IPS-11a (cell line): Measurements from ENCODE around the gene PON3.

ENCODE experiments used
- H3K4me3 ChIP-seq: one replicate; pipeline ENCODE4 v1.5.1; 2013; ENCODE audit warnings: low read depth, low read length, control low read depth

The PON3 gene

DNA sequence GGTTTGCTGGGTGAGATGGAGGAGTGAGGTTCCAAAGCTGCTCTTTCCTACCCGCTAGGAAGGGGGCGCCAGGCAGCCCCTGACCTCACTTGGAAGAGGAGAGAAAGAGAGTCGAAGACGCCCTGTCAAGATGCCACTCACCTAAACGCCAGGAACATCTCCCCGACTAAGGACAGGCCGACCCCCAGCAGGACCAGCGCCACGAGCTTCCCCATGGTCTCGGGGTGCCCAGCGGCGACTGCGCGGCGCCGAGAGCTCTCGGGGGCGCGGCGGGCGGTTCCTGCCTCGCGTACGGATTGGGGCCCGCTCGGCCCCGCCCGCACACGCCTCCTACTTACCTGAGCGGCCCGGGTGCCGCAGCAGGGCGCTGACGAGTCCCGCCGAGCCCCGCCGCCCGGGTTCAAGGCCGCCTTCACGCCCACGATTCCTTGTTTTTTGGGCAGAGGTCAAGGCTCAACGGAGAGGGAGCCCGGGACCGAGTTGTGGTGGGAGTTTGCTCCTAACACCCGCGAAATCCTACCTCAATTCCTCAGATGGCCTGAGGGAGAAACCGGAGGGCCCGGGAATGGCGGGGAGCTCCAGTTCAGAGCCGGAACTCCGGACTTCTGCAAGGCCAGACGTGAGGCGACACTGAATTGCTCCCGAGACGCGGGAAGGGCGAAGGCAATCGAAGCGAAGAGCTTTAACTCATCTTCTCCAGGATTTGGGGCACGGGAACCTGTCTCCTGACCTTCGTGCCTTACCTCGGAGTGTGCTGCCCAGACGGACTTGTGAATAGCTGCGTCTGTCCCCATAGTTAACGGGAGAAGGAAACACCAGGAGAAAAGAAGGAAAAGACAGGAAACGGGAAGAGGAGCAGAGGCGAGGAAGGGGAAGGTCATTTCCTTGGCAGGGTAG, at the start of gene PON3:
Gene PON3, minus strand, starts transcription at position 240 of the 897 bp plus-strand sequence. Its CDS starts 25 bp downstream, at position 215.
- peak within 1 kb of the TSS; percentile 17 for H3K4me3 ChIP-seq

DNA sequence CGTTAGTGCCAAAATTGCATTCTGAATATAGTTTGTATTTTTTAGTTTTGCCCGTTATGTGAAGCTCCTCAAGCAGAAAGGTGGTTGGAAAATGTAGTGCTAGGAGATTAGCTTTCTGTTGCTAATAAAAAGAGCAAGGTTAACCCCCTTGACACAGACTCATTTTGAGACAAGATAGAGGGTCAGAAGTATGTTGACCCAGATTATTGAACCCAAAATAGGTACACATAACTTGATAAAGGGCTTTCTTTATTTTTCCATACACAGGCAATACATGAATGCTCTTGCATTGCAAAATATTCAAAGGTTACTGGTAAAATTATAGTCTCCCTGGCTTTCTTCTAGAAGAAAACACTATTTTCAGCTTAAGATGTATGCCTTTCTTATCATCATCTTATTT, 48.6 kb upstream of the PON3 start:
- H3K4me3 ChIP-seq, result no peak overlapping the region

DNA sequence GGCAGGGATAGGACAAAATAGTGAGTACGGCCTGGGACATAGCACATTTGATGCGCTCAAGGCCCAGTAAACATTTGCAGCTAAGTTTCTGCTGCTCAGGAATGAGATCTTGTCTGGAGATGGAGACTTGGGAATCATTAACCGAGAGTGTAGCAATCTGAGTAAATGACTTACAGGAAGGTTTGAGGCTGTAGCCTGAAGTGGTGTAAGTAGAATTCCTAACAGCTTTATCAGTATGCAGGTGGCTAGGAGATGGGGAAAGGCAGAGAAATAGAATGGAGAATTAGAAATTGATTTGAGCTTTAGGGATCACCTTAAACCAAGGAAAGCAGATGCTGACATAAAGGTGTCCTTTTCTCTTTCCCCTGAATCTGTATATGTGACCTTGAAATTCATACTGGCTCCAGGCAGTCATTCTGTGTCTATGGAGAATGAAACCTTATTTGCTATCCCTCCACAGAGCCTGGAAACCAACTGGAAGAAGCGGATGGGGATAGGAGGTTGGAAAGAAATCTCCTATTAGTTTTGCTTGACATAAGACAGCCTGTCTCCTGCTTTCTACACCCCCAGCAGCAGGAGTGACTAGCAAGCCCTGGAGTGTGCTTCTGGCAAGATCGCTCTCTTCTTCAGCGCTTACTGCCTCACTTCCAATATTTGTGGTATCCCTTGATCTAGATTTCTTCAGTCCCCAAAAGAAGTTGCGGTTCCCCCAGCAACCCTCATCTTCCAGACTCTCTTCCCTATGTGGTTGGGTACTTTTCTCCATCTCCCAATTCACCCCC, 45.1 kb upstream of the PON3 start:
- H3K4me3 ChIP-seq, result no peak overlapping the region

DNA sequence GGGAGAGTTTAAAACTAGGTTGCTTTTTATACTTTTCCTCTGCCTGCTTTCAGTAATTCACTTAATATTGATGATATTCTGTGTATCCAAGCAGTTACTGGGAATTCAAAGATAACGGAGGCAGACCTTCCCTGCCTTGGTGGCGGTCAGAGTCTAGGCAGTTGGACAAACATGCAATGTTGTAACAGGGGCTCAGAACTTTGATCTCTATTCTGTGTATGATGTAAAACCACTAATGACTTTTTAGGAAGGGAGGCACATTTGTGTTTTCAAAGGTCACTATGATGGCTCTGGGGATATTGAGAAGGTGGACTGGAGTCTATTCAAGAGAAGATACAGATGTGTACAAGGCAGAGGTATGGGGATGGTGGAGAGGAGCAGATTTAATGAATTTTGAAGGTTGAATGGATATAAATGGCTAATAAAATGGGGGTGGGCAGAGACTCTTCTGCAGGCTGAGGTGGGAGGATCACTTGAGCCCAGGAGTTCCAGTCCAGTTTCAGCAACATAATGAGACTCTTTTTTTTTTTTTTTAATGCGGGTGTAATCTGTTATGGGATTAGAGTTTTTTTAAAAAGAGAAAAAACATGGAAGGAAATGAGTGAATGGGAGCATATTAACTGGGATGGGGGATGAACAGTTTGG, 44.3 kb upstream of the PON3 start:
- no peak overlapping the region for H3K4me3 ChIP-seq

DNA sequence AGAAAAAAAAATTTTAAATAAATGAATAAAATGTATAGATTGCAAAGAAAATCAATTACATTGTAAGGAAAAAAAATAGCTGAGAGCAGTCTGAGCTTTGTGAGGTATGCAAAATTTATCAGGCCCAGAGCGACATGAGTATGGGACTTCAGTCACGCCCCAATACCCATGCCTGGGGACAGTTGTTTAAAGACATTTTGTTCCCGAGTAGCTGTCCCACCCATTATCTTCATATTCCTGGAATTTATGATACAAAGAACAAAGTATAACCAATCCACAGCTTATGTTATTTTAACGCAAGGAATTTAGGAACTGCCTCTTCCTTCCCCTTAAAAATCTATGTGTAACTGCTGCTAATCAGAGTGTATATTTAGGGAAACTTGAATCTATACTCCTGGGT, 40.2 kb upstream of the PON3 start:
- H3K4me3 ChIP-seq, result no peak overlapping the region

DNA sequence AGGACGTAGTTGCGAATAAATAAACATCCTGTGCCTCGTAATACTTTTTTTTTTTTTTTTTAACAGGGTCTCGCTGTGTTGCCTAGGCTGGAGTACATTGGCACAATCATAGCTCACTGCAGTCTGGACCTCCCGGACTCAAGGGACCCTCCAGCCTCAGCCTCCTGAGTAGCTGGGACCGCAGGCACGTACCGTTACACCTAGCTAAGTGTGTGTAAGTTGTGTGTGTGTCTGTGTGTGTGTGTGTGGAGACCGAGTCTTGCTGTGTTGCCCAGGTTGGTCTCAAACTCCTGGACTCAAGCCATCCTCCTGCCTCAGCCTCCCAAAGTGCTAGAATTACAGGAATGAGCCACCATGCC, 39.2 kb upstream of the PON3 start:
- H3K4me3 ChIP-seq, result peak overlapping the region; percentile 62

DNA sequence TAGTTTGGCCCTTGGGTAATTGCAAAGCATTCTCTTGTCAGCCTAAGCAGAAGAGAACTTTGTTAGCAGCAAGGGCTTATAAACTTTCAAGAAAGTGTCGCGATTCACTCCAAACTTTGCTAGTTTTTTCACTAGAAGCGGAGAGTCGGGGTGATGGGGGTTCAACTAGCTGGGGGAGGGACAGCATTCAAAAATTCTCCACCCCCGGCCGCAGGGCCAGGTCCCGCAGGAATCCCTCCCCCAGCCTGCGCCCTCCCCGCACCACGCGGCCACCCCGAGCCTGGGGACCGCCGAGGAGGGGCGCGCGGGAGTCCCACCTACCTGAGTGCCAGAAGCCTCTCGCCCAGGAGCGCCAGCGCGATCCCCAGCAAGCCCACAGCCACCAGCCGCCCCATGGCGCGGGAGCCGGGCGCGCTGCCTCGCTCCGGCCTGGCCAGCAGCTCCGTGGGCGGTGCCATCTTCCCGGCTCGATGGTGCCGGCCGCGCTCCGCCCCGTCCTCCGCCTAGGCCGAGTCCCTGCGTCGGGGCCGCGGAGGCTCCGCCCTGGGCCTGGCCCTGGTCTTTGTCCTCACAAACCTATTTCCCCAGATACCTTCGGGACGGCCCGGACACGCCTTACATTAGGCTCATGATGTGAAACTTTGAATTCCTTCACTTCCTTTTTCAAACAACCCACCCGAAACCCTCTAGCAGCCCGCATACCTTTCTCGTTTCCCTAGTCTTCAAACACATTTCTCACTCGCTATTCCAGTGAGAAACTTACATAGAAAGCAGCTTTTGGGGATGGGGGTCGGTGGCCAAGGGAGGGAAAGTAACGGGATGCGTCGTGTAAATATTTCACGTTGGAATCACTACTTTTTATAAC, 38.6 kb upstream of the PON3 start, which contains the start of gene PON2:
Gene PON2, minus strand, starts transcription at position 472 of the 865 bp plus-strand sequence. Its CDS starts 77 bp downstream, at position 395.
- peak within 1 kb of the TSS; percentile 62 for H3K4me3 ChIP-seq

DNA sequence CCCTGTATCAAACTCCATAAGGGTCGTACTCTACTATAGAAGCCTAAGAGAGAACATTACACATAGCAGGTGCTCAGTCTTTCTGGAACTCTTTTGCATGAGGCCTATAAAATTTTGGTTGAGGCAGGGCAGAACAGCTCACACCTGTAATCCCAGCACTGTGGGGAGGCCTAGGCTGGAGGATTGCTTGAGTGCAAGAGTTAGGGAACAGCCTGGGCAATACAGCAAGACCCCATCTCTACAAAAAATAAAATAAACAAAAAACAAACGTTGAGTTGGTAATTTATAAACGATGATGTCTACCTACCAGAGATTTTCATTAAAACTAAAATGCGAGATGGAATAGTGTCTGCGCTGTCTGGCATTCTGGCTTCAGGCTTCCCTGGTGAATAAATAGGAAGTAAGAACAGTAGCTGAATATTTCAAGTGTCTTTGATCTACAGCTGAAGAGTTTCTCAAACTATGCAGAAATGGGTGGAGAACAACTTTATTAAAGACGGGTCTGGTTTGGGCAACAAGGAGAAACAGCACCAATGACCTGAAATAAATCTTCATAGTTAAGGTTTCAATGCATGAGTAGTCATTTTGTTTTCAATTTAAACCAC, 37.9 kb upstream of the PON3 start:
- peak overlapping the region; percentile 62 for H3K4me3 ChIP-seq

DNA sequence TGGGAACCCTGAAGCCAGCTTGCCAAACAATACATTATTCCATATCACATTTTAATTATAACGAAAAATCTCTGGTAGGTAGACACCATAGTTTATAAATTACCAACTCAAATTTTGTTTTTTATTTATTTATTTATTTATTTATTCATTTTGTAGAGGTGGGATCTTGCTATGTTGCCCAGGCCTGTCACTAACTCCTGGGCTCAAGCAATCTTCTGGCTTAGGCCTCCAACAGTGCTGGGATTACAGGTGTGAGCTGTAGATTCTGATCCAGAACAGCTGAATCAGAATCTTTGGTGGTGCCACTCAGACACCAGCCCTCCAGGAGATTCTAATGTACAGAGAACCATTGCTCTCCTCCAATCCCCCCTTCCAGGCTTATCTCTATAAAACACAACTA, 37.0 kb upstream of the PON3 start:
- H3K4me3 ChIP-seq, result no peak overlapping the region

DNA sequence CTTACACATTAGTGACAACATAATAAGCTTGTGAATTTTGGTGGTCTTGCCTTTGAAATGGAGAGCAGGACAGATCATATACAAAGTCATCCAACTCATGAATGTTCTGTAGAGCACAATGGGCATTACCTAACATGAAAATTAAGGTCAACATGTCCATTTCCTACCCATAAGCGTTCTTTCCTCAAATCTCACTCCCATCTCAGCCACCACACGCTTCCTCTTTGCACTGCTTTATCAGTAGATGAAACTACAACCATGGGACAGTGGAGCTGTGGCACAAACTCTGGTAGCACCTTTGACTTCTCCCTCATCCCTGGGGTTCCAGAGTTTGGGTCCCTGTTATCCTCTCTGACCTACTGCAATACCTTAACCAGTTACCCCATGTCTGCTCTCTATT, 36.4 kb upstream of the PON3 start:
- no peak overlapping the region for H3K4me3 ChIP-seq

DNA sequence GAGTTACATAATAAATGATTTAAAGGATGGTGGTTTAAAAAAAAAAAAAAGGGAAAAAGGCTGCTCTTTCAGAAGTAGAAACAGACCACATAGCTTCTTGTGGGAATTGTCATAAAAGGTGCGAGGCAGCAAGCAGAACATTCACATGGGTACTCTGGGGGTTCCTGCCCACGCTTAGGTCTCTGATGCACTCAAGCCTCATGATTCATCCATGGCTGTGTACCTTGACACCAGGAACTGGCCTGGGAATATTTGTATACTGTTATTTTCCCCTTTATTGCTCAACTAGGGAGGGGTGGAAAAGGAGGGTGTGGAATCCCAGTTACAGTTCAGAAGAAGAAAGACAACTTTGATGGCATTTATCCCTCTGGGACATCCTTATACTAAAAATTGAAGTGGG, 34.7 kb upstream of the PON3 start:
- no peak overlapping the region for H3K4me3 ChIP-seq

DNA sequence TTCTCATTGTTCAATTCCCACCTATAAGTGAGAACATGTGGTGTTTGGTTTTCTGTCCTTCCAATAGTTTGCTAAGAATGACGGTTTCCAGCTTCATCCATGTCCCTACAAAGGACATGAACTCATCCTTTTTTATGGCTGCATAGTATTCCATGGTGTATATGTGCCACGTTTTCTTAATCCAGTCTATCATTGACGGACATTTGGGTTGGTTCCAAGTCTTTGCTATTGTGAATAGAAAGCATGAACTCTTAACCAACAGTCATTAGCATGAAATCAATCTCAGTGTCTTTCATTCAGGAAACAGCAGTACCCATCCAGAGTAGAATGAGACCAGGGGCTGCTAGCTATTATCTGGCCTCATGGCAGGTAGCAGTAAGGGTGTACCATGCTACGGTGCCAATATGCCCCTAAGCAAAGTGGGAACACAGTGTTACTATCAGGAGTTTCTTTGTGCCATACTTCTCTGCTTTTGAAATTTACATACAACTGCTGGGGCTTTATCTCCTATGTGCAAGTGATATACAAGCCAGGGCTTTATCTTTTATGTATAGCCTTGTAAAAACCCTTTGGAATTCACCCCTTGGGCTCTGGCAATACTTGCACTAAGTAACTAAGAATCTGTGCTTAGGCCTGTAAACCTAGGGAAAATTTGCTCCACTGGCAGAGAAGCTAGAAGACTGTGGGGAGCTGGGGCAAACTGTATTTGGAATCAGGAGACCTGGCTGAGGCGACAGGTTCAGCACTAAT, 33.2 kb upstream of the PON3 start:
- H3K4me3 ChIP-seq, result no peak overlapping the region

DNA sequence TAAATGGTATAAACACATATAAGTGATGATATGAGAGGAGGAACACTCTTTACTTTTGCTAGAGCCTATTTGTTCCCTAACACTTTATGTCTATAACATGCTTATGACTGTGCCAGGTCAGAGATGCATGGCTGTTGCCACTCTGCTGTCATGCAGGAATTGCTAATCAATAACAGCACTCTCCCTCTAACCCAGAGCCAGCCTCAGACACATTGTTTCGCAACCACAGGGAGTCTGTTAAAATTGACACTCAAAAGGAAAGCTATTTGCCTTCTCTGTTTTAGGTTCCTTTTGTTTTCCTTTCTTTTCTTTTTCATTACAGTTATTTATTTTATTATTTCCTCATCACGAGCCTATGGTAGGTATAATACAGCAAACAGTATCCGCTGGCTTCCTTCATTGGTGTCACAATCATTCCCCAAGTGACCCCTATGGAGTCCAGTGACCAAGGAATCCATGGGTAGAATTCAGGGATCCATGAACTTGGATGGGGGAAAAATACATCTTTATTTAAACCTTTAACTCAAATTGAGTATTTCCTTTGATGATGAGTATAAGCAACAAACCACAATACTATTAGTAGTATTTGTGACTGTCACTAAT, 31.8 kb upstream of the PON3 start:
- H3K4me3 ChIP-seq, result no peak overlapping the region

DNA sequence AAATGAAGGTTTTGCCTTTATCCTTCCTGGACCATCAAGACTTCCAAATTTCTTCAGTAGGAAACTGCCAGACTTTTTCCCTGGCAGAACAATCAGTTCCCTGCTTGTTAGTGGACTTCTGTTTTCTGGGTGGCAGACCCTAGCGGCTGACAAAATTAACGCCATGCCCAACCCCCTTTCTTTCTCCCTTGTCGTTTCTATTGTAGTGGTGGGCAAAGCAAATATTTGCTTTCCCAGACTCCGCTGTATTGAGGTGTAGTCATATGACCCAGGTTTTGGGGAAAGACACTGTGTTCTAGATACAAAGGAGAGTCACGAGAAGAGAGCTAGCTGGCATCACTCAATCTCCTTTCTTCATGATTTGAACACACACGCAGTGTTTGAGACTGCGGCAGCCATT, 31.0 kb upstream of the PON3 start:
- H3K4me3 ChIP-seq, result no peak overlapping the region

DNA sequence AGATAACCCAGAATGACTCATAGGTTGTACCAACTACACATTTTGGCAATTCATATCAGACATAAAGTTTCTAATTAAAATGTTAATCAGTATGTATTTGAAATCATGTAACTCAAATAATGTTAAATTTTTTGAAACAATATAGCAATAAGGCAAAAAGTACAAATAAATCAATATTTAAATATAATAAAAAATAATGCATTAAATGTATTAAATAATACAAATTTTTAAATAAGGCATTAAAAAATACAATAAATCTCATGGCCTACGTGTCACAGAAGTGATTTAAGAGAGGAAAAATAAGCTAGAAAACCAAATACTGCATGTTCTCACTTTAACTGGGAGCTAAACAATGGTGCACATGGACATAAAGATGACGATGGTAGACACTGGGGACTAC, 29.5 kb upstream of the PON3 start:
- no peak overlapping the region for H3K4me3 ChIP-seq

DNA sequence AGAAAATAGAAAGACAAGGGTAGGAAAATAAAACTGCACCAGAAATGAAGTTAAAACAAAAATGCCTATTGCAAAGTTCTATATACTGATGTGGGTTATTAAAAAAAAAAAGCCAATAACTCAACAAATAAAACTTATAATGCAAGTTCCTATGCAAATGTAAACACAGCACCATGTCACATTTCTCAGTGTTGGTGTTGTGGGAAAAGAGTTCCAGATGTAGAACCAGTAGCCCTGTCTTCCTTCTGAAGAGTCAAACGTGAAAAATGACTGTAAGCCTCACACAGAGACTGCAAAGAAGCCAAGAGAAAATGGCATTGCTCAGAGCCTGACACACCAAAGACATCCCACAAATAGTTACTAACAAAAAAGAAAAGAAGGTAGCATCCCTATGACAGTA, 28.5 kb upstream of the PON3 start:
- H3K4me3 ChIP-seq, result no peak overlapping the region

DNA sequence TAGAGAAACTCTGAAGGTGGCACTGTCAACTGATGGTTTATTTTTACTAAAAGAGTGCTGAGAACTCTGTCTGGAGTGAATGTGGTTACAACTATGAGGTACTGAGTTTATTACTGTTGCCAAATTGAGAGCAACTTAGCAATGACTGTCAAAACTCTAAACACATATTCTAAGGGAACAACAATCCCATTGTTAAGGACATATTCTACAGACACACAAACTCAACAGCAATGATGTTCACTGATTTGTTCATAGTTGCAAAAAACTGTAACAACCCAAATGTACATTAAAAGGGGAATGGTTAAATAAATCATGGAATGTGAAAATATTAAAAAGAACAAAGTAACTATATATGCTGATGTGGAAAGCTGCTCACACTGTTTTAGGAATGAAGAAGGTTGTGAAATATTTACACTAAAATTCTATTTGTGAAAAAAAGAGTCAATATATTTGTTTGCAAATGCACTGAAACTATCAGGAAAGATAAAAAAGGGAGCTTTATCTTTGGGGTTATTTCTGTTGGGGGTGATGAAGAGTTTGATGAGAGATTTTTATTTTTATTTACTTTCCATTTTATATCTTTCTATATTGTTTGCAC, 25.8 kb upstream of the PON3 start:
- no peak overlapping the region for H3K4me3 ChIP-seq

DNA sequence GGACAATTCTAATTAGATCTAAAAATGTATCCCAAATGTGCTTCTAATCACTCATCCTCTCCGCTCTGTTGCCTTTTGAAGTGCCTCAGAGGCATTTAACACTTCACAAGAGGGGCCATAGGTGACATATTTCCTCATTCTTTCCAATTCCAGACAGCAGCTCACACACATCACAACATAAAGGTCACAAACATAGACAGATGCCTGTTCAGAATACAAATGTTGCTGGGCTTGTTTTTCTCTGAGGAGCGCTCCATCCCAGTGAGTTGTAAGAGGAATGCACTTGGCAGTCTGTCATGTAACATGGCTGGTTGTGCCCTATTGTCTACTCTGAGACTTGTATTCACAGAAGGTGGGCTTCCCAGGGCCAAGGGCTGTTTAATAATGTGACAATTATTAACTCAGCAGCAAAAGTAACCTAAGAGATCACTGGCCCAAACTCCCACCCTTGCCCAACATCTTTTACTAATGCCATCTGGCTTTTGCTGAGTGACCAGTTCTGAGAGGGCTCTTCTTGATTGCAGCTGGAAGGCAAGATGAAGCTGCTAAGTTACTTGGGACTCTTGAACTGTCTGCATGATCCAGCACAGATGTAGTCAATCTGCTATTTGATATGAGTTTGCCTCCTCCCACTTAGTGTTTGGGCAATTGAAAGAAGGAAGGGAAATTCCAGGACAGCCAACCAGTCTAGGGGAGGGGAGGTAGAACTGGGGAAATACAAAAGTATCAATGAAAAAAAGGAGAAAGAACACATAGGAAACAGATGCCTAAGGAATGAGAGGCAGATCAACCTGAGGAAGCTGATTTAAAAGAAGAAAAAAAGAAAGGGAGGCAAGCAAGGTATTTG, 25.0 kb upstream of the PON3 start:
- H3K4me3 ChIP-seq, result no peak overlapping the region
